Aorta (tissue), 5 donors: ENCODE data around the gene POU2AF3. TPM values are rescaled to one million over a fixed set of nuclear protein-coding genes. Genes with fewer than 3 reads are reported as not detected.
A peak's percentile ranks its signal among the peaks of the same experiment; 100 is the strongest.

Experiments used
- ATAC-seq: fragments of 200-7000 bp; cut with Tn5 transposase; one replicate; pipeline ENCODE4 v1.9.1; 2022; ENCODE audit warnings: moderate library complexity; ENCODE audit not compliant: low FRiP score
- DNase-seq, 2 donors: peaks; one replicate each; pipeline ENCODE4 v3.0.0-alpha.2; 2020
- H3K27ac ChIP-seq, 2 donors: one replicate each; pipeline ENCODE4 v1.5.1; 2013; ENCODE audit warnings: low read length in 2 of 2, mild to moderate bottlenecking in 2 of 2, moderate library complexity in 2 of 2, control low read depth in 1 of 2, inconsistent platforms in 1 of 2, low read depth in 1 of 2
- H3K27me3 ChIP-seq, 2 donors: one replicate each; pipeline ENCODE4 v1.6.1; 2013; ENCODE audit warnings: control low read depth in 1 of 2, low read length in 1 of 2, mild to moderate bottlenecking in 1 of 2, moderate library complexity in 1 of 2; ENCODE audit not compliant: insufficient read depth in 2 of 2, control insufficient read depth in 1 of 2
- H3K36me3 ChIP-seq, 2 donors: one replicate each; pipeline ENCODE4 v1.6.1; 2013; ENCODE audit warnings: control low read depth in 1 of 2, low read length in 1 of 2, mild to moderate bottlenecking in 1 of 2; ENCODE audit not compliant: insufficient read depth in 2 of 2, control insufficient read depth in 1 of 2
- H3K4me1 ChIP-seq, 2 donors: one replicate each; pipeline ENCODE4 v1.6.1; 2013; ENCODE audit warnings: low read length in 2 of 2, control low read depth in 1 of 2, mild to moderate bottlenecking in 1 of 2, moderate library complexity in 1 of 2; ENCODE audit not compliant: insufficient read depth in 2 of 2, control insufficient read depth in 1 of 2
- H3K4me3 ChIP-seq, 2 donors: one replicate each; pipeline ENCODE4 v1.5.1; 2013; ENCODE audit warnings: low read length in 2 of 2, control low read depth in 1 of 2, mild to moderate bottlenecking in 1 of 2
- H3K9me3 ChIP-seq: one replicate; pipeline ENCODE4 v1.6.1; 2013; ENCODE audit warnings: mild to moderate bottlenecking, low read length; ENCODE audit not compliant: control insufficient read depth
- WGBS, 2 donors: extraction: QIAGEN DNeasy Blood & Tissue Kit; methylation state at CpG; one replicate each; pipeline ENCODE4 v1.1.7; 2013; 5-methylcytosine and 5-hydroxymethylcytosine counted together
- intact Hi-C, 2 donors: fragments of 100-400 bp; cut with DNase I; formaldehyde crosslinking; loops; one replicate each; pipeline versions ENCODE4 v1.14.2 to v1.15.0; 2022
- long read RNA-seq, 2 donors: library from polyadenylated mRNA; unstranded; transcript quantifications; one replicate each; pipeline ENCODE4 v2.0.0, GENCODE V29; 2020 to 2021
- polyA plus RNA-seq, 2 donors: library from polyadenylated mRNA; stranded (reverse); fragments of 200-250 nt; gene quantifications; one replicate each; pipeline ENCODE4 v1.2.3, GENCODE V29; 2013
- total RNA-seq, 2 donors: library from RNA; stranded (reverse); fragmentation: NEBNext Ultra II Directional; extraction: Animal tissue kit (Norgen Biotek cat#: 25700); gene quantifications; one replicate each; pipeline ENCODE4 v1.2.1, GENCODE V29; 2021
- donor health status: healthy with polysubstance abuse.
- donor health status: Bipolar disorder and iron deficiency.
- donor health status: DM: no; HTN: no; CAD: no.
- donor health status: DM: no; HTN: no; CAD: no.
- donor health status: DM: yes; HTN: yes; CAD: no.

The POU2AF3 gene, protein sequence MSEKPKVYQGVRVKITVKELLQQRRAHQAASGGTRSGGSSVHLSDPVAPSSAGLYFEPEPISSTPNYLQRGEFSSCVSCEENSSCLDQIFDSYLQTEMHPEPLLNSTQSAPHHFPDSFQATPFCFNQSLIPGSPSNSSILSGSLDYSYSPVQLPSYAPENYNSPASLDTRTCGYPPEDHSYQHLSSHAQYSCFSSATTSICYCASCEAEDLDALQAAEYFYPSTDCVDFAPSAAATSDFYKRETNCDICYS
- total RNA-seq = 1 to 10 TPM; 1.1 to 4.5 TPM
- polyA plus RNA-seq = 1 to 10 TPM in 1 of 2 donors, not detected in 1; 4.2 TPM
- long read RNA-seq, donor 1, partial matches to known transcripts = 0 of 3 reads
- long read RNA-seq, donor 1, other reads (novel, unspliced or antisense) = 3 of 3 reads
- long read RNA-seq, donor 2, partial matches to known transcripts = 0 of 7 reads
- long read RNA-seq, donor 2, other reads (novel, unspliced or antisense) = 5 of 7 reads

DNA sequence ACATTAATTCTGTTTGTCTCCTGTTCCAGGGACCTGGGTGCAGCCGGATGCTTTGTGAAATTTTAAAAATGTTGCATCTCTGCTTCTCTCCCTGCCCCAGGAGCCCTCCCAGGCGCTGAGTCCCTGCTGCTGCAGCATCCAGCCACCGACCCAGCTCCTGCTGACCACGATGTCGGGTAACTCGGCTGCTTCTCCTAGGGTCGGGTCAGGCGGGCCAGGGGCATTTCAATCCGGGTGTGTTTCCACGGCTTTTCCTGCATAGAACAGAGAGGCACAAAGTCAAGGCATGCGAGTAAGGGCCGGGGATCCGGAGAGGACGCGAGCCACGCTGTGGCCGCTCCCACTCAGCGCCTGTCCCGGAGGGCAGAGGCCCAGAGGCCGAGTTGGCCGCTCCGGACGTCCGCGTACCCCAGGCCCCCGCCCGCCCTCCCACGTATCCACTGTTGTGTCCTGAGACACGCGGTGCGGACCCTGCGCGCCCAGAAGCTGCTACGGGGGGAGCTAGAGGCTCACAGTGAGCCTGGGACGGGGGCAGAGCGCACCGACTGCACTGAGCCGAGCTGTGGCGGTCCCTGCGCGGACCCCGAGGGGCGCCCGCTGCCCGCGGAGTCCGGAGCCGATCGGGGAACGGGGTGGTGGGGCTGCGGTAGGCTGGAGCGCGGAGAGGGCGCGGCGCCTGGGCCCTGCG, at the start of gene POU2AF3:
TSS of gene POU2AF3 (plus strand) at position 134 of the 688 bp plus-strand sequence. CDS start at position 170, 36 bp downstream.
- intact Hi-C loops = loop anchor here (2.0 to 5.0 kb wide), 3 partner anchors 34 to 124 kb away; no protein-coding TSS in a partner anchor
- peak; percentile 70 for ATAC-seq
- H3K9me3 ChIP-seq = no peaks in the 10 kb centered on the region
- peaks cover 0 to under 1% of the 10 kb centered on the region in 2 donors for H3K4me1 ChIP-seq
- no peaks in the 10 kb centered on the region for H3K27me3 ChIP-seq
- H3K4me3 ChIP-seq = peak within 1 kb of the TSS; percentile 28 to 60
- peak in 1 of 2 donors; percentile 78 for DNase-seq
- H3K27ac ChIP-seq = peak within 1 kb of the TSS in 1 of 2 donors; percentile 29
- WGBS, 2 donors = 6 to 7% methylated on average over 37 to 57 of the region's 57 CpGs
- no peaks in the 10 kb centered on the region for H3K36me3 ChIP-seq

DNA sequence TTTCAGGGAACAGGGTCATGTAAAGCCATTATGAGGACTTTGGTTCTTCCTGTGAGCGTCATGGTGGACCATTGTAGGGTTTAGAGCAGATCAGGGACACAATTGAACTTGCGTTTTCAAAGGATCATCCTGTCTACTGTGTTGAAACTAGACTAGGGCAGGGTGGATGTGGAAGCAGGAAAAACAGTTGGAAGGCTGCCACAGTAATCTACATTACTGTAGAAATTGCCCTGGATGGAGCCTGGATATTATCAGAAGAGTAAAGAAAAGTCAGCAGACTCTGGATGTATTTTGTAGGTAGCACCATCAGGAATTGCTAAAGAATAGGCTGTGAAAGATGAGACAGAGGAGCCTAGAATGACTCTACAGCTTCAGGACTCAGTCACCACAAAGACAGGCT, 47.4 kb upstream of the POU2AF3 start:
- ATAC-seq (no peak), DNase-seq (no peak)
- Histone ChIP-seq H3K36me3 (no peaks in the 10 kb centered on the region), H3K4me1 (no peaks in the 10 kb centered on the region), H3K27me3 (no peaks in the 10 kb centered on the region), H3K9me3 (no peaks in the 10 kb centered on the region), H3K4me3 (no peak overlapping the region), H3K27ac (no peak overlapping the region)
- WGBS, 2 donors = 63 to 65% methylated on average over 2 of the region's 2 CpGs
- intact Hi-C loops = no loop called here

DNA sequence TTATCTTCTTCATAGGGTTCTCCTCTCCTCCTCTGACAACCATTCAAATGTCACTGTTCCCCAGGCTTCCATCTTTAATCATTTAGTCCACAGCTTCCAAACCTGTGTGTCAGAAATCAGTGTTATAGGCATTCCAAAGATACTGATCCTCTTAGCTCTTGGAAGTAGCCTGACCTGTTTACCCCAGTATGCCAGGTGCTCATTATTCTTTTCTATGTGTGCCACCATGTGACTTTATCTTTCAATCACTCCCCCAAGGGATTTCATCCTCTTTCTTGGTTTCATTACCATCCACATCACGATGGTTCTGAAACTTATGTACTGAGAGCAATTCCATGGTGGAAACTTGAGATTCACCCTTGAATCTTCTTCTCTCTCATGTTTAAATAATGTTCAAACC, 45.2 kb upstream of the POU2AF3 start:
- intact Hi-C loops = no loop called here
- no peak overlapping the region for H3K4me3 ChIP-seq
- H3K4me1 ChIP-seq = no peaks in the 10 kb centered on the region
- H3K27ac ChIP-seq = no peak overlapping the region
- 80 to 92% methylated on average over 1 of the region's 1 CpG for WGBS, 2 donors
- no peak for ATAC-seq
- DNase-seq = no peak
- H3K36me3 ChIP-seq = no peaks in the 10 kb centered on the region
- H3K9me3 ChIP-seq = no peaks in the 10 kb centered on the region
- no peaks in the 10 kb centered on the region for H3K27me3 ChIP-seq

DNA sequence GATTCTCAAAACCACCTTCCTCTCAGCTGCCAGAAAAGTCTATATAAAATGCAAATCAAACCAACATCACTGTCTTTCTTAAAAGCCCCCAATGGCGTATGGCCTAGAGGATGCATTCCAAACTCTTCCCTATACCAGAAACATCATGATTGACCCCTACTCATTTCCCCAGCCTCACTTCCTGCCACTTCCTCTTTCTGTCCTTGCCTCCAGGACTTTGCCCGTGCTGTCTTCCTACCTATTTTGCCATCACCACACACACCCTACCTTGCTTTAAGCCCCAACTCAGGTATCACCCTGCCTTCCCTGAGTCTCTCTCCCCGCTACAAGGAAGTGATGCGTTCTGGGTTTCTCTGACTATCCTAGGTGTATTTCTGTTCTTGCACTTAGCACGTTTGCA, 44.7 kb upstream of the POU2AF3 start:
- no peaks in the 10 kb centered on the region for H3K36me3 ChIP-seq
- no peak overlapping the region for H3K27ac ChIP-seq
- 83 to 85% methylated on average over 5 of the region's 5 CpGs for WGBS, 2 donors
- intact Hi-C loops = no loop called here
- no peaks in the 10 kb centered on the region for H3K4me1 ChIP-seq
- ATAC-seq (no peak), DNase-seq (no peak)
- no peak overlapping the region for H3K4me3 ChIP-seq
- no peaks in the 10 kb centered on the region for H3K27me3 ChIP-seq
- no peaks in the 10 kb centered on the region for H3K9me3 ChIP-seq

DNA sequence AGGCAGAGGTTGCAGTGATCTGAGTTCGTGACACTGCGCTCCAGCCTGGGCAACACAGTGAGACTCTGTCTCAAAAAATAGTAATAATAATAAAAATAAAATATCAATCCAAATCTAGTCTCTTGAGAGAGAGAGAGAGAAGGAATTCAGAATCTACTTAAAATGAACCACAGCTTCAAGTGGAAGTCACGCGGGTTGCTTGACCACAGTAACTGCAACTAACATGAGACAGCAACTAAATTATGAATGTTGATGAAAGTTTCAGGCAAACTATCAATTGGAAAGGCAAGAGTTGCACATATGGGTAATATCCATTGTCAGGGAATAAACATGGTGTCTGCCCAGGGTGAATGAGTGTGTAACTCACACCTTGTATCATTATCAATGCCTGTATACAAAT, 40.3 kb upstream of the POU2AF3 start:
- H3K27me3 ChIP-seq = no peaks in the 10 kb centered on the region
- 91 to 97% methylated on average over 4 of the region's 4 CpGs for WGBS, 2 donors

DNA sequence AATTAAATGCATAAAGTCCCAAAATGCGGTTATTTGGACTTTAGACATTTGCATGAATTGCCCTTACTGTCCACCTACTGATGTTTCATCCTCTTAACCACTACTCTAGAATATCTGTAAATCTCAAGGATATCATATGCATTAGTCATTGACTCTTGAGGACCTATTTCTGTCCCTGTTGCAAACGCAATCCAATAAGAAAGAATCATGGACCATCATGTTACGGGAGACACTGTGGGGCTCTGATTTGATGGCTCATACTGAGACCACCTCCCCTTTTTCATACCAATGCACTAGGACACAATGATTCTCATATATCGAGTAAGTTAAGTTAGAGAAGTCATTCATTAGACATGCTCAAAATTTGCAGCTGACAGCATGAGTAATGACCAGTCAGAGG, 38.5 kb upstream of the POU2AF3 start:
- no peak for ATAC-seq

More for the DNA sequence above, 40.3 kb upstream of the POU2AF3 start:
- Histone ChIP-seq H3K9me3 (no peaks in the 10 kb centered on the region), H3K36me3 (no peaks in the 10 kb centered on the region), H3K4me3 (no peak overlapping the region), H3K27ac (no peak overlapping the region), H3K4me1 (no peaks in the 10 kb centered on the region)
- ATAC-seq = no peak
- intact Hi-C loops = no loop called here
- DNase-seq = no peak

DNA sequence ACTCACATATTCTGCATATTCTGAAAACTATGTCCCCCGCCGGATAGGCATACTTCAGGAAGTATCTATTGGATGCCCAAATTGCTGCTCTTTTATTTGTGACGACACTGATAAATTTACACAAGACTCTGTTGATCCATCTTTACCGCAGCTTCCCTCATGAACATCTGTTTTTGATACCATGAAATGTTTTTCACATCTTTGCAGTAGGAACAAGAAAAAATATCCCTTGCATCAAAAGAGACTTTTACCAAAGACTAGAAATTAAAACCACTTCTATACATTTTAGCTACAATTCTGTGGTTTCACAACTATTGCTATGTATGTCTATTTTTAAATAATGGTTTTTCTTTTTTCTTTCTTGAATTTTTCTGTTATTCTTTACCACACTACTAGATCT, 37.5 kb upstream of the POU2AF3 start:
- H3K36me3 ChIP-seq = no peaks in the 10 kb centered on the region
- no peak overlapping the region for H3K27ac ChIP-seq
- H3K9me3 ChIP-seq = no peaks in the 10 kb centered on the region
- DNase-seq (no peak), ATAC-seq (no peak)
- intact Hi-C loops = no loop called here
- H3K4me3 ChIP-seq = no peak overlapping the region
- no peaks in the 10 kb centered on the region for H3K27me3 ChIP-seq
- no peaks in the 10 kb centered on the region for H3K4me1 ChIP-seq
- WGBS, 2 donors = 70 to 80% methylated on average over 4 of the region's 4 CpGs

More for the DNA sequence above, 38.5 kb upstream of the POU2AF3 start:
- intact Hi-C loops = no loop called here
- no peak overlapping the region for H3K27ac ChIP-seq
- DNase-seq = no peak
- H3K4me1 ChIP-seq = no peaks in the 10 kb centered on the region
- WGBS, 2 donors = 84 to 89% methylated on average over 4 of the region's 4 CpGs
- H3K36me3 ChIP-seq = no peaks in the 10 kb centered on the region
- no peaks in the 10 kb centered on the region for H3K27me3 ChIP-seq
- H3K4me3 ChIP-seq = no peak overlapping the region
- H3K9me3 ChIP-seq = no peaks in the 10 kb centered on the region

DNA sequence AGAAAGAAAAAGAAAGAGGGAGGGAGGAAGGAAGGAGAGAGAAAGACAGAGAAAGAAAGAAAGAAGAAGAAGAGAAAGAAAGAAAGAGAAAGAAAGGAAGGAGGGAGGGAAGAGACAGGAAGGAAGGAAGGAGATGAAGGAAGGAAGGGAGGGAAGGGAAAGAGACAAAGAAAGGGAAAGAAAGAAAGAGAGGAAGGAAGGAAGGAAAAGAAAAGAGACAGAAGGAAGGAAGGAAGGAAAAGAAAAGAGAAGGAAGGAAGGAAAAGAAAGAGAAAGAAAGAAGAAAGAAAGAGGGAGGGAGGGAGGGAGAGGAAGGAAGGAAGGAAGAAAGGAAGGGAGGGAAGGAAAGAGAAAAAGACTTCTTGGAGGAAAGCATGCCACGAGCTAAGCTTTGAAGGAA, 33.7 kb upstream of the POU2AF3 start:
- Histone ChIP-seq H3K9me3 (no peaks in the 10 kb centered on the region), H3K27ac (no peak overlapping the region), H3K27me3 (no peaks in the 10 kb centered on the region), H3K4me3 (no peak overlapping the region), H3K4me1 (peaks cover 0 to 4% of the 10 kb centered on the region in 2 donors), H3K36me3 (no peaks in the 10 kb centered on the region)
- ATAC-seq (no peak), DNase-seq (no peak)
- 84 to 88% methylated on average over 1 of the region's 1 CpG for WGBS, 2 donors
- intact Hi-C loops = no loop called here
